ENCODE results near the gene MCEE.

DNA sequence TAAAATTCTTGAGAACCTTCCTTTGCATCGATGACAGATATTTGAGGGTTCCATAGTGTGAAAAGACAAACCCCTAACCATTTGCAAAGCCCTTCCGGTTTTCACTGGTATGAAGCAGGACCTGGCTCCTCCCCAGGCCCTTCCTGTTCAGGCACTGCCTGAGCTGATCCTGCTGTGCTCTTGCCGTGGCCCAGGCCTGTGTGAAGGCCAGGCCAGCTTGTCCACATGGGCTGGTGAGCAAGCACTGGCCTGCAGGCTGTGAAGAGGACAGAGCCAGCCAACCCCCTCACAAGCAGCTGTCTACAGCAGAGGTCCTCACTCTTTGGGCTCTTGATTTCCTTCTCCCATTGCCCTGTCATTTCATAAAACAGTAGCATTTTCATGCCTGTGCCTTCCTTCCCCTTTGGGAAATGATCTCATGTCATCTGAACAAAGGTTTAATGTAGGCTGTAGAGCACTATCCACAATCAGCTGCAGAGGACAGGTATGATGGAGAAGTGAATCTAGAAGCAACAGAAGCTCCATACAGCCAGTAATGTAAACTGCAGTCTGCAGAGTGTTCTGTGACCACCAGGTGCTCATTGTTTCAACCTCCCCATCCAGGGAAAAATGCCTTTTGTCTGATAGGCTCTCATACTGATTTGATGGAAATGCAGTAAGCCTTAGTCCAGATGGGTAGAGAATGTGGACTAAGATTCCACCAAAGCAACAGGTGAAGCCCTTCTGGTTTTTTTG is 20.2 kb upstream of the MCEE start:
- TF ChIP-seq EZH2 (IDR thresholded peaks at IDR 0.05; ENCODE audit: insufficient read depth, poor library complexity, severe bottlenecking) (no peak), EZH2phosphoT487 (IDR thresholded peaks at IDR 0.05; ENCODE audit: insufficient read depth, low read depth) (no peak)
